ENCODE data around the gene PDE4B. TPM values are rescaled to one million over a fixed set of nuclear protein-coding genes. Genes with fewer than 3 reads are reported as not detected.

The PDE4B gene
- total RNA-seq, 1 experiment from 2014 or later, result 1.4 TPM

DNA sequence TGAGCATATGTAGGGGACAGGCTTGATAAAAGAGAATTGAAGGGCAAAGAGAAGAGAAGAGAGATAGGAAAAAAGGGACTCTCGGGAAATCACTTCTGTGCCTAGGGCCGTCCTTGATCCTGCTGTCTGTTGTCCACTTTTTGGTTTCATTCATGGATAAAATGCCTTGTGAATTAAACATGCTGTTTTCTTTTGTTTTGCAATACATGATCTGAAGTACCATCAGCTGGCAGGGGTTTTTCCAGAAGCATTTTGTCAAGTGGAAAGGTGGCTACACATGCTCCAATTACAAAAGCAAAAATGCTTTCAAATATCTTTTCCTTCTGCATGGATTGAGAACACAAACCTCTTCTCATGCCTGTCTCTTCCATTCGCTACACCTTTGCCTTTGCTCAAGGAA is 361.7 kb downstream of the PDE4B start:
- ChIA-PET POLR2A (ENCODE audit: unreplicated experiment) (no interaction called here), CTCF (no interaction called here)
- Histone ChIP-seq H3K4me3 (ENCODE audit: low read length) (no peak overlapping the region), H3K36me3 (ENCODE audit: low read depth, low read length) (no peaks in the 10 kb centered on the region), H3K27me3 (ENCODE audit: low read length) (peaks cover 70% of the 10 kb centered on the region), H3F3A (ENCODE audit: low read length, unreplicated experiment) (no peaks in the 10 kb centered on the region), H3K79me2 (ENCODE audit: low read length) (no peaks in the 10 kb centered on the region), H3K4me1 (ENCODE audit: insufficient read depth, low read length) (no peaks in the 10 kb centered on the region), H4K20me1 (ENCODE audit: low read length) (no peaks in the 10 kb centered on the region), H3K9ac (ENCODE audit: low read length) (no peak overlapping the region), H3K4me2 (ENCODE audit: low read length) (no peak overlapping the region), H3K9me2 (replicated peaks; ENCODE audit: low read length) (no peaks in the 10 kb centered on the region), H3K9me3 (ENCODE audit: low read length) (no peaks in the 10 kb centered on the region), H2AFZ (ENCODE audit: low read length) (no peak overlapping the region), H3K27ac (ENCODE audit: low read length) (no peak overlapping the region)
- DNase-seq, result no peak
- ATAC-seq, result no peak
- no TSS peak for BruUV-seq (replicated peaks)
- intact Hi-C loops (cut with micrococcal nuclease), result no loop called here
- no peak for TF ChIP-seq EZH2phosphoT487 (IDR thresholded peaks at IDR 0.05; ENCODE audit: borderline replicate concordance, low read length)
- TF ChIP-seq EZH2 (IDR thresholded peaks at IDR 0.05; ENCODE audit: low read length, unreplicated experiment), result no peak
- TF ChIP-seq, protein P1, sequence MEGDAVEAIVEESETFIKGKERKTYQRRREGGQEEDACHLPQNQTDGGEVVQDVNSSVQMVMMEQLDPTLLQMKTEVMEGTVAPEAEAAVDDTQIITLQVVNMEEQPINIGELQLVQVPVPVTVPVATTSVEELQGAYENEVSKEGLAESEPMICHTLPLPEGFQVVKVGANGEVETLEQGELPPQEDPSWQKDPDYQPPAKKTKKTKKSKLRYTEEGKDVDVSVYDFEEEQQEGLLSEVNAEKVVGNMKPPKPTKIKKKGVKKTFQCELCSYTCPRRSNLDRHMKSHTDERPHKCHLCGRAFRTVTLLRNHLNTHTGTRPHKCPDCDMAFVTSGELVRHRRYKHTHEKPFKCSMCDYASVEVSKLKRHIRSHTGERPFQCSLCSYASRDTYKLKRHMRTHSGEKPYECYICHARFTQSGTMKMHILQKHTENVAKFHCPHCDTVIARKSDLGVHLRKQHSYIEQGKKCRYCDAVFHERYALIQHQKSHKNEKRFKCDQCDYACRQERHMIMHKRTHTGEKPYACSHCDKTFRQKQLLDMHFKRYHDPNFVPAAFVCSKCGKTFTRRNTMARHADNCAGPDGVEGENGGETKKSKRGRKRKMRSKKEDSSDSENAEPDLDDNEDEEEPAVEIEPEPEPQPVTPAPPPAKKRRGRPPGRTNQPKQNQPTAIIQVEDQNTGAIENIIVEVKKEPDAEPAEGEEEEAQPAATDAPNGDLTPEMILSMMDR (conservative IDR thresholded peaks at IDR 0.05; ENCODE audit: low read depth, low read length), result no peak

- ATAC-seq, result no peak
- Histone ChIP-seq H3K79me2 (ENCODE audit: low read length) (no peaks in the 10 kb centered on the region), H3K9me2 (replicated peaks; ENCODE audit: low read length) (no peaks in the 10 kb centered on the region), H3K36me3 (ENCODE audit: low read depth, low read length) (no peaks in the 10 kb centered on the region), H3K27me3 (ENCODE audit: low read length) (peaks cover 79% of the 10 kb centered on the region), H3K9ac (ENCODE audit: low read length) (no peak overlapping the region), H3K27ac (ENCODE audit: low read length) (no peak overlapping the region), H3K4me3 (ENCODE audit: low read length) (no peak overlapping the region), H3K4me1 (ENCODE audit: insufficient read depth, low read length) (no peaks in the 10 kb centered on the region), H4K20me1 (ENCODE audit: low read length) (no peaks in the 10 kb centered on the region), H3F3A (ENCODE audit: low read length, unreplicated experiment) (no peaks in the 10 kb centered on the region), H3K4me2 (ENCODE audit: low read length) (no peak overlapping the region), H2AFZ (ENCODE audit: low read length) (no peak overlapping the region), H3K9me3 (ENCODE audit: low read length) (no peaks in the 10 kb centered on the region)
- no peak for DNase-seq
- BruUV-seq (replicated peaks), result no TSS peak
- POLR2A ChIA-PET (ENCODE audit: unreplicated experiment), result no interaction called here
- TF ChIP-seq EZH2 (IDR thresholded peaks at IDR 0.05; ENCODE audit: low read length, unreplicated experiment), result no peak
- TF ChIP-seq, protein P1 (conservative IDR thresholded peaks at IDR 0.05; ENCODE audit: low read depth, low read length), result no peak
- no peak for TF ChIP-seq EZH2phosphoT487 (IDR thresholded peaks at IDR 0.05; ENCODE audit: borderline replicate concordance, low read length)
- CTCF ChIA-PET, result no interaction called here
- intact Hi-C loops (cut with micrococcal nuclease), result no loop called here
These were observed 363.4 kb downstream of the PDE4B start for GRCh38 chr1:66156144-66156543.

- Histone ChIP-seq H3K9me3 (ENCODE audit: low read length) (no peaks in the 10 kb centered on the region), H3K27ac (ENCODE audit: low read length) (no peak overlapping the region), H3K4me3 (ENCODE audit: low read length) (no peak overlapping the region), H3K9ac (ENCODE audit: low read length) (no peak overlapping the region), H3K4me1 (ENCODE audit: insufficient read depth, low read length) (no peaks in the 10 kb centered on the region), H2AFZ (ENCODE audit: low read length) (no peak overlapping the region), H3K9me2 (replicated peaks; ENCODE audit: low read length) (no peaks in the 10 kb centered on the region), H3K36me3 (ENCODE audit: low read depth, low read length) (no peaks in the 10 kb centered on the region), H3F3A (ENCODE audit: low read length, unreplicated experiment) (no peaks in the 10 kb centered on the region), H3K4me2 (ENCODE audit: low read length) (no peak overlapping the region), H4K20me1 (ENCODE audit: low read length) (no peaks in the 10 kb centered on the region), H3K79me2 (ENCODE audit: low read length) (no peaks in the 10 kb centered on the region), H3K27me3 (ENCODE audit: low read length) (peaks cover 71% of the 10 kb centered on the region)
- no peak for ATAC-seq
- TF ChIP-seq EZH2 (IDR thresholded peaks at IDR 0.05; ENCODE audit: low read length, unreplicated experiment) (no peak), EZH2phosphoT487 (IDR thresholded peaks at IDR 0.05; ENCODE audit: borderline replicate concordance, low read length) (no peak)
- TF ChIP-seq, protein P1 (conservative IDR thresholded peaks at IDR 0.05; ENCODE audit: low read depth, low read length), result no peak
- intact Hi-C loops (cut with micrococcal nuclease), result no loop called here
- BruUV-seq (replicated peaks), result no TSS peak
- POLR2A ChIA-PET (ENCODE audit: unreplicated experiment), result no interaction called here
- CTCF ChIA-PET, result no interaction called here
- DNase-seq, result no peak
These were observed 367.1 kb downstream of the PDE4B start for GRCh38 chr1:66159800-66160199.

Data from PC-3 (cell line).